OCI-LY3 (cell line): Measurements from ENCODE around the gene GNAL.
"Not testable (repeated sequence)": the region's sequence is repeated elsewhere in the genome, so short reads cannot be mapped to it uniquely, and the experiment has no call there.

Experiments used
- EZH2phosphoT487 ChIP-seq: fragments of 200-600 bp; shearing (Covaris generic); IDR thresholded peaks from 2 replicates; pipeline ENCODE4 v1.6.1; 2018; ENCODE audit warnings: antibody characterized with exemption, mixed run types, low read depth
- TF ChIP-seq, protein P1 (sequence below): fragments of 200-600, 300-600 bp; sonication (generic); IDR thresholded peaks from 2 replicates; pipeline ENCODE4 v1.5.1; 2014; ENCODE audit warnings: antibody characterized with exemption, low read length, low read depth

DNA sequence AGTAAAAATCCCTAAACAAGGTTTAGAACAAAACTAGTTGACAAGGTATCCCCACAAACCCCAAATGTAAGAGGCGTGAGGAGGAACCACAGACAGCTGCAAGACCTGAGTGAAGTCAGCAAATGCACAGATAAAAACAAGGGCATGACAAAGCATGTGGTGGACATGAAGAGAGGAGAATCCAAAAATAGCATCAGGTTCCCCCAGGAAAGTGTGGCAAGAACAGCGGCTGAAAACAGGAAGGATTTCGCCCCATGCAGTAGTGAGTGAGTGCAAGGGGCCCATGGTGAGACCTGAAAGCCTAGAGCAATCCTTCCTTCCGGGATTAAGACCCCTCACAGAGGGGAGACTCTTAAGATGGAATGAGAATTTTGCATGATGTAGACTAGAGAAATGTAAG, 227.8 kb downstream of the GNAL start:
- TF ChIP-seq, protein P1, sequence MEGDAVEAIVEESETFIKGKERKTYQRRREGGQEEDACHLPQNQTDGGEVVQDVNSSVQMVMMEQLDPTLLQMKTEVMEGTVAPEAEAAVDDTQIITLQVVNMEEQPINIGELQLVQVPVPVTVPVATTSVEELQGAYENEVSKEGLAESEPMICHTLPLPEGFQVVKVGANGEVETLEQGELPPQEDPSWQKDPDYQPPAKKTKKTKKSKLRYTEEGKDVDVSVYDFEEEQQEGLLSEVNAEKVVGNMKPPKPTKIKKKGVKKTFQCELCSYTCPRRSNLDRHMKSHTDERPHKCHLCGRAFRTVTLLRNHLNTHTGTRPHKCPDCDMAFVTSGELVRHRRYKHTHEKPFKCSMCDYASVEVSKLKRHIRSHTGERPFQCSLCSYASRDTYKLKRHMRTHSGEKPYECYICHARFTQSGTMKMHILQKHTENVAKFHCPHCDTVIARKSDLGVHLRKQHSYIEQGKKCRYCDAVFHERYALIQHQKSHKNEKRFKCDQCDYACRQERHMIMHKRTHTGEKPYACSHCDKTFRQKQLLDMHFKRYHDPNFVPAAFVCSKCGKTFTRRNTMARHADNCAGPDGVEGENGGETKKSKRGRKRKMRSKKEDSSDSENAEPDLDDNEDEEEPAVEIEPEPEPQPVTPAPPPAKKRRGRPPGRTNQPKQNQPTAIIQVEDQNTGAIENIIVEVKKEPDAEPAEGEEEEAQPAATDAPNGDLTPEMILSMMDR, result not testable (repeated sequence)
- not testable (repeated sequence) for TF ChIP-seq EZH2phosphoT487
